ENCODE data around the gene SLC28A3. TPM values are rescaled to one million over a fixed set of nuclear protein-coding genes. Genes with fewer than 3 reads are reported as not detected.

The SLC28A3 gene
- total RNA-seq, 2 experiments from 2014 or later = 1.1 to 1.3 TPM

- Mint-ChIP-seq H3K9me3 (ENCODE audit: low read depth) (peaks cover 7% of the 10 kb centered on the region), H3K36me3 (ENCODE audit: low read depth) (no peaks in the 10 kb centered on the region), H3K27ac (no peak overlapping the region), H3K4me3 (no peak overlapping the region), H3K27me3 (peaks cover 13% of the 10 kb centered on the region), H3K4me1 (no peaks in the 10 kb centered on the region)
- no peak for DNase-seq
- intact Hi-C loops (cut with DNase I, micrococcal nuclease) = no loop called here
- no peak for ATAC-seq
- POLR2A ChIA-PET = no interaction called here
- CTCF ChIA-PET = interaction anchor here (1.1 kb wide), 1 partner anchor 15 kb away, joined by 4 read pairs; no protein-coding TSS in a partner anchor
Observed at GRCh38 chr9:84235511-84235910, 105.0 kb downstream of the SLC28A3 start.

- Mint-ChIP-seq H3K9me3 (ENCODE audit: low read depth) (no peaks in the 10 kb centered on the region), H3K36me3 (ENCODE audit: low read depth) (no peaks in the 10 kb centered on the region), H3K27me3 (peaks cover 3% of the 10 kb centered on the region), H3K4me1 (no peaks in the 10 kb centered on the region), H3K4me3 (no peak overlapping the region), H3K27ac (no peak overlapping the region)
- no peak for ATAC-seq
- intact Hi-C loops (cut with DNase I, micrococcal nuclease) = no loop called here
- ChIA-PET CTCF (interaction anchor here (1.0 to 1.4 kb wide), 3 partner anchors 9 to 293 kb away, joined by 3 to 4 read pairs (median 3); no protein-coding TSS in a partner anchor), POLR2A (no interaction called here)
- DNase-seq = no peak
Observed at GRCh38 chr9:84230355-84231145, 110.0 kb downstream of the SLC28A3 start.

GRCh38 chr9:84229191-84229590 is 111.4 kb downstream of the SLC28A3 start:
- intact Hi-C loops (cut with DNase I, micrococcal nuclease) = no loop called here
- H3K36me3 Mint-ChIP-seq (ENCODE audit: low read depth) = no peaks in the 10 kb centered on the region
- POLR2A ChIA-PET = no interaction called here
- CTCF ChIA-PET = interaction anchor here (1.0 to 1.1 kb wide), 2 partner anchors 86 to 127 kb away, joined by 3 to 4 read pairs; no protein-coding TSS in a partner anchor
- no peak overlapping the region for H3K27ac Mint-ChIP-seq
- peaks cover 5% of the 10 kb centered on the region for H3K27me3 Mint-ChIP-seq
- DNase-seq (no peak), ATAC-seq (no peak)
- H3K4me3 Mint-ChIP-seq = no peak overlapping the region
- H3K4me1 Mint-ChIP-seq = no peaks in the 10 kb centered on the region
- no peaks in the 10 kb centered on the region for H3K9me3 Mint-ChIP-seq (ENCODE audit: low read depth)

DNA sequence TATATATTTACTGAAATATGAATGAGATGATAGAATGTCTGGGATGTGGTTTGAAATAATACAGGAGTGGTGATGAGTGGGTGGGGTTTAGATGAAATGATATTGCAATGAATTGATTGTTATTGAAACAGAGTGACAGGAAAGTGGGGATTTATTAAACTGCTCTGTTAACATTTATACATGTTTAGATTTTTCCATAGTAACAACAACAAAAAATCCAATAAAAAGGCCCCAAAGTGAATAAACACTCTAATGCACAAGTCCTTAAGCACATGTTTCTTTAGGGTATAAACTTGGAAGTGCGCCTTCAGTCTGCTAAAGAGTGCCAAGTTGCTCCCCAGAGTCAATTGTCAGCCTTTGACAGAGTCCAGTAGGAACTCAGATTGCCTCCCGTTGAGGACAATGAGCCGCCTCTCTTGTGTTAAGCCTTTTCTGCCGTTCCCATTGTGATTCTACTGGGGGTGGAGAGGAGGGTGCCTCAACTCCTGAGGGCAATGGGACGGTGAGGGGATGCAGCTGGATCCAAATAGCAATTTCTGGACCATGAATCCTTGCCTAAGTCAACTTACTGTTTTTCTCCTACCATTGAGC is 112.3 kb downstream of the SLC28A3 start:
- no peak for DNase-seq
- Mint-ChIP-seq H3K4me3 (no peak overlapping the region), H3K4me1 (no peaks in the 10 kb centered on the region), H3K27ac (no peak overlapping the region), H3K9me3 (ENCODE audit: low read depth) (no peaks in the 10 kb centered on the region), H3K27me3 (peaks cover 8% of the 10 kb centered on the region), H3K36me3 (ENCODE audit: low read depth) (no peaks in the 10 kb centered on the region)
- ChIA-PET CTCF (interaction anchor here (0.7 to 1.1 kb wide), 3 partner anchors 57 to 126 kb away, joined by 3 to 4 read pairs (median 3); no protein-coding TSS in a partner anchor), POLR2A (no interaction called here)
- no peak for ATAC-seq
- intact Hi-C loops (cut with DNase I, micrococcal nuclease) = no loop called here

DNA sequence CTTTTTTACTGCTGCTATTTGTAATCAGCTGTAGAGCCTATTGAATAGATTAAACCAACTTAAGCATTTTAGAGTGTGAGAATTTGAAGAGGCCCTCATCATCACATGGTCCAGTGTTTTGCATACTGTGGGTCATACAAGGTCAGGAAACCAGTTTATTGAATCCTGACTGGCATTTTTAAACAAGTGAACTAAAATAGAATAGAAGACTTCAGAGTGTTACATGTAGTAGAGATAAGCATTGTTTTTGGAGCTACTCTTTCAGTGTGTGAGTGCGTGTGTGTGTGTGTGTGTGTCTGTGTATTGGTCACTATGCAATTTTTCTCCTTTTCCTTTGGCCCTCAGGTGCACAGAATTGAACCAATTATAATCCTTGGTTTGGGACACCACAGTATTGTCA is 114.4 kb downstream of the SLC28A3 start:
- no peak for DNase-seq
- peaks cover 10% of the 10 kb centered on the region for H3K27me3 Mint-ChIP-seq
- H3K4me1 Mint-ChIP-seq = no peaks in the 10 kb centered on the region
- POLR2A ChIA-PET = no interaction called here
- ATAC-seq = no peak
- H3K9me3 Mint-ChIP-seq (ENCODE audit: low read depth) = peaks cover 2% of the 10 kb centered on the region
- CTCF ChIA-PET = interaction anchor here (0.7 kb wide), 1 partner anchor 94 kb away, joined by 4 read pairs; no protein-coding TSS in a partner anchor
- intact Hi-C loops (cut with DNase I, micrococcal nuclease) = no loop called here
- H3K27ac Mint-ChIP-seq = no peak overlapping the region
- H3K36me3 Mint-ChIP-seq (ENCODE audit: low read depth) = no peaks in the 10 kb centered on the region
- H3K4me3 Mint-ChIP-seq = no peak overlapping the region
